Loucy (cell line): ENCODE data around the gene ALK.

ENCODE experiments used
- H2AFZ ChIP-seq: fragments of 200-600 bp; sonication (generic); 2 replicates; pipeline ENCODE4 v1.6.0; 2016; ENCODE audit warnings: antibody characterized with exemption, mild to moderate bottlenecking, low read length, moderate library complexity
- H3F3A ChIP-seq: fragments of 200-600 bp; 2 replicates; pipeline ENCODE4 v1.6.0; 2016; ENCODE audit warnings: antibody characterized with exemption, low read depth, mild to moderate bottlenecking
- H3K27me3 ChIP-seq: fragments of 200-600 bp; sonication (generic); 2 replicates; pipeline ENCODE4 v1.6.1; 2014; ENCODE audit warnings: low read length, mild to moderate bottlenecking; ENCODE audit not compliant: insufficient read depth, poor library complexity, severe bottlenecking
- H3K36me3 ChIP-seq: fragments of 200-600 bp; sonication (generic); 2 replicates; pipeline ENCODE4 v1.6.1; 2016; ENCODE audit warnings: low read length; ENCODE audit not compliant: insufficient read depth
- H3K4me1 ChIP-seq: fragments of 200-600 bp; sonication (generic); 2 replicates; pipeline ENCODE4 v1.5.1; 2014; ENCODE audit warnings: low read length, mild to moderate bottlenecking; ENCODE audit not compliant: insufficient read depth, poor library complexity, severe bottlenecking
- H3K4me2 ChIP-seq: fragments of 200-600 bp; sonication (generic); 2 replicates; pipeline ENCODE4 v1.6.0; 2014; ENCODE audit warnings: antibody characterized with exemption, low read length, low read depth, mild to moderate bottlenecking; ENCODE audit not compliant: poor library complexity, severe bottlenecking
- H3K4me3 ChIP-seq: fragments of 200-600 bp; sonication (generic); 2 replicates; pipeline ENCODE4 v1.5.1; 2014; ENCODE audit warnings: low read length, mild to moderate bottlenecking, mixed read lengths; ENCODE audit not compliant: poor library complexity, severe bottlenecking
- H3K79me2 ChIP-seq: fragments of 200-600 bp; sonication (generic); 2 replicates; pipeline ENCODE4 v1.6.1; 2014; ENCODE audit warnings: low read length; ENCODE audit not compliant: insufficient read depth
- H3K9ac ChIP-seq: fragments of 200-600 bp; sonication (generic); 2 replicates; pipeline ENCODE4 v1.6.0; 2014; ENCODE audit warnings: mild to moderate bottlenecking, low read depth, low read length, moderate library complexity; ENCODE audit not compliant: poor library complexity, severe bottlenecking
- H3K9me2 ChIP-seq: fragments of 200-600 bp; sonication (generic); replicated peaks from 2 replicates; pipeline ENCODE4 v1.6.1; 2016; ENCODE audit warnings: low read depth, low read length, mixed read lengths
- H3K9me3 ChIP-seq: fragments of 200-600 bp; sonication (generic); 2 replicates; pipeline ENCODE4 v1.6.1; 2014; ENCODE audit warnings: mild to moderate bottlenecking, antibody characterized with exemption, low read length, low read depth; ENCODE audit not compliant: insufficient read depth
- H4K20me1 ChIP-seq: fragments of 200-600 bp; sonication (generic); 2 replicates; pipeline ENCODE4 v1.6.0; 2014; ENCODE audit warnings: antibody characterized with exemption, low read length, mild to moderate bottlenecking; ENCODE audit not compliant: insufficient read depth, poor library complexity, severe bottlenecking
- EZH2phosphoT487 ChIP-seq: fragments of 200-600 bp; IDR thresholded peaks from 2 replicates; pipeline ENCODE4 v1.6.1; 2018; ENCODE audit warnings: antibody characterized with exemption, mild to moderate bottlenecking, moderate library complexity, borderline replicate concordance
- TF ChIP-seq, protein P1 (sequence below): fragments of 200-600 bp; sonication (generic); conservative IDR thresholded peaks from 2 replicates; pipeline ENCODE4 v1.5.1; 2014; ENCODE audit warnings: mild to moderate bottlenecking, antibody characterized with exemption, low read length

The ALK gene

DNA sequence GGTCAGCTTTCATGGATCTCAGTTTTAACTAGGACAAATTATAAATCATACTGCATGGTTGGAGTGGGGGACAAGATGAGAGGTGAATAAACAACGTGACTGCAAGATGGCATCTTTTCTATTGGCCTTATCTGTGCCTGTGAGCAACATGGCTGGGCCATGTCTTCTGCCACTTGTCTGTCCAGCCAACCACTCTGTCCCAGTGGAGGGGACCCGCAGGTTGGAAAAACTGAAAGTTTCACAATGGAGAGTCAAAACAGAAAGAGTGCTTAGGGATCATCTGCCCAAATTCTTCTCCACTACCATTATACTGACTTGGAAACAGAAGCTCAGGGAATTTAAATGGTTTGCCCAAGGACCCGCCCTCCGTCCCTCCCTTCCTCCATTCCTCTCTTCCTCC lies 104.1 kb downstream of the ALK start:
- Histone ChIP-seq H2AFZ (no peak overlapping the region), H4K20me1 (no peaks in the 10 kb centered on the region), H3K9ac (no peak overlapping the region), H3K27me3 (no peaks in the 10 kb centered on the region), H3K9me2 (no peaks in the 10 kb centered on the region), H3K79me2 (no peaks in the 10 kb centered on the region), H3K36me3 (no peaks in the 10 kb centered on the region), H3F3A (no peaks in the 10 kb centered on the region), H3K4me3 (no peak overlapping the region), H3K4me1 (no peaks in the 10 kb centered on the region), H3K4me2 (no peak overlapping the region), H3K9me3 (no peaks in the 10 kb centered on the region)
- TF ChIP-seq EZH2phosphoT487: no peak

DNA sequence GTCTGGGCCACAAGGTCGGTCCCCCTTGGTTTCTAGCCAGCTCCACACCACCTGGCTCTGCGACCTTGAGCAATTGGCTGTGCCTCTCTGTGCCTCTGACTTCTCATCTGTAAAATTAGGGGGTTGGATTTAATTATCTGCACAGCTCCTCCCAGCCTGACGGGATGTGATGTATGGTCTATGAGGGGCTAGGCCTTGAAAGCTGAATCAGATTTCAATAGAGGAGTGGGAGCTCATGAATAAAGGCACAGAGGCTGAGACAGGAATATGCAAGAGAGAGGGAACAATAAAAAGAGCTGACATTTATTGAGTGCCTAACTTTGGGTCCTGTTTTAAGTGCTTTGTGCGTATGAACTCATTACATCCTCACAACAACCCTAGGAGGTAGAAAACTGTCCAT lies 104.7 kb downstream of the ALK start:
- H3K9me3 ChIP-seq: no peaks in the 10 kb centered on the region
- no peaks in the 10 kb centered on the region for H4K20me1 ChIP-seq
- H3K4me1 ChIP-seq: no peaks in the 10 kb centered on the region
- TF ChIP-seq, protein P1, sequence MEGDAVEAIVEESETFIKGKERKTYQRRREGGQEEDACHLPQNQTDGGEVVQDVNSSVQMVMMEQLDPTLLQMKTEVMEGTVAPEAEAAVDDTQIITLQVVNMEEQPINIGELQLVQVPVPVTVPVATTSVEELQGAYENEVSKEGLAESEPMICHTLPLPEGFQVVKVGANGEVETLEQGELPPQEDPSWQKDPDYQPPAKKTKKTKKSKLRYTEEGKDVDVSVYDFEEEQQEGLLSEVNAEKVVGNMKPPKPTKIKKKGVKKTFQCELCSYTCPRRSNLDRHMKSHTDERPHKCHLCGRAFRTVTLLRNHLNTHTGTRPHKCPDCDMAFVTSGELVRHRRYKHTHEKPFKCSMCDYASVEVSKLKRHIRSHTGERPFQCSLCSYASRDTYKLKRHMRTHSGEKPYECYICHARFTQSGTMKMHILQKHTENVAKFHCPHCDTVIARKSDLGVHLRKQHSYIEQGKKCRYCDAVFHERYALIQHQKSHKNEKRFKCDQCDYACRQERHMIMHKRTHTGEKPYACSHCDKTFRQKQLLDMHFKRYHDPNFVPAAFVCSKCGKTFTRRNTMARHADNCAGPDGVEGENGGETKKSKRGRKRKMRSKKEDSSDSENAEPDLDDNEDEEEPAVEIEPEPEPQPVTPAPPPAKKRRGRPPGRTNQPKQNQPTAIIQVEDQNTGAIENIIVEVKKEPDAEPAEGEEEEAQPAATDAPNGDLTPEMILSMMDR: no peak
- TF ChIP-seq EZH2phosphoT487: no peak
- H3F3A ChIP-seq: no peaks in the 10 kb centered on the region
- H3K79me2 ChIP-seq: no peaks in the 10 kb centered on the region
- no peak overlapping the region for H3K4me3 ChIP-seq
- no peak overlapping the region for H2AFZ ChIP-seq
- H3K4me2 ChIP-seq: no peak overlapping the region
- H3K9ac ChIP-seq: no peak overlapping the region
- no peaks in the 10 kb centered on the region for H3K9me2 ChIP-seq
- H3K36me3 ChIP-seq: no peaks in the 10 kb centered on the region
- H3K27me3 ChIP-seq: no peaks in the 10 kb centered on the region

DNA sequence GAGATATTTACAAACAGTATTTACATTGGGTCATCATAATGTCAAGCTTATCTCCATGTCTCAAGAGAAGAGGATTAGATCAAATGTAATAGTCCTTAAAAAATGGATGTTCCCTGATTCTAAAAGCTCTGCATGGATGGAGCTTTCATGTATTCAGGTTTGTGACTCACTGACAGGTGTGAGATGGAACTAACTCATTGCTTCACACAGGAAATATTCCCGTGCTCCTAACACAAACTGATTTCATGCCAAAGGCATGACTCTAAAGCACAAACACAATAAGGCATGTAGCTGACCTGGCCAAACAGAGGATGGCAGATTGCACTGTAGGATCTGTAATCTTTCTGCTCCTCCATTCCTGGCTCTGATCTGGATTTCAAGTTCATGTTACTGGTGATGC lies 110.0 kb downstream of the ALK start:
- no peaks in the 10 kb centered on the region for H4K20me1 ChIP-seq
- H3K4me3 ChIP-seq: no peak overlapping the region
- H3K9ac ChIP-seq: no peak overlapping the region
- no peaks in the 10 kb centered on the region for H3K36me3 ChIP-seq
- H3K4me1 ChIP-seq: peaks cover 6% of the 10 kb centered on the region
- H3K9me2 ChIP-seq: no peaks in the 10 kb centered on the region
- H3K9me3 ChIP-seq: no peaks in the 10 kb centered on the region
- no peak overlapping the region for H2AFZ ChIP-seq
- H3F3A ChIP-seq: no peaks in the 10 kb centered on the region
- no peak for TF ChIP-seq EZH2phosphoT487
- TF ChIP-seq, protein P1: no peak
- H3K4me2 ChIP-seq: no peak overlapping the region
- H3K79me2 ChIP-seq: no peaks in the 10 kb centered on the region
- no peaks in the 10 kb centered on the region for H3K27me3 ChIP-seq

DNA sequence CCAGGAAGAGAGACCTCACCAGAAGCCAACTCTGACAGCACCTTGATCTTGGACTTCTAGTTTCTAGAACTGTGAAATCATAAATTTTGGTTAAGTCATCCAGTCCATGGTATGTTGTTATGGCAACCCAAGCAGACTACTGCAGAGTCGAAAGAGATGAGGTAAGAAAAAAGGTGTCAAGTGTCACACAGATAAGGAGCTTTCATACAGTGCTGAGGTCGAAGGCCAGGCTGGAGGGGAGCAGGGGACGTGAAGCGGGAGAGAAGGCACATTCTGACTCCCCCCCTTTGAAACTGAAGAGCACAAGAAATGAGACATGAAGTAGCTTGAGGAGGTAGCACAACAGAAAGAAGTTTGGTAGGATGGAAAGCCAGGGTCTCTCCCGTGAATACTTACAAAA lies 110.4 kb downstream of the ALK start:
- Histone ChIP-seq H3K4me3 (no peak overlapping the region), H4K20me1 (no peaks in the 10 kb centered on the region), H2AFZ (no peak overlapping the region), H3K9ac (no peak overlapping the region), H3K36me3 (no peaks in the 10 kb centered on the region), H3K9me2 (no peaks in the 10 kb centered on the region), H3K4me1 (peaks cover 6% of the 10 kb centered on the region), H3F3A (no peaks in the 10 kb centered on the region), H3K4me2 (no peak overlapping the region), H3K9me3 (no peaks in the 10 kb centered on the region), H3K27me3 (no peaks in the 10 kb centered on the region), H3K79me2 (no peaks in the 10 kb centered on the region)
- TF ChIP-seq EZH2phosphoT487: no peak
- TF ChIP-seq, protein P1: no peak
